HEK293 (cell line): Measurements from ENCODE around the gene FBXW11.

Source experiments
- ZNF214 ChIP-seq: fragments of 450-650 bp; formaldehyde crosslinking; IDR thresholded peaks from 2 replicates; pipeline ENCODE4 v1.5.1; 2017; ENCODE audit warnings: missing biosample characterization, mild to moderate bottlenecking, missing genetic modification characterization, borderline replicate concordance
- ZNF558 ChIP-seq: fragments of 450-650 bp; formaldehyde crosslinking; IDR thresholded peaks from 2 replicates; pipeline ENCODE4 v1.5.1; 2016; ENCODE audit warnings: missing biosample characterization, missing genetic modification characterization
- ZNF561 ChIP-seq: fragments of 450-650 bp; IDR thresholded peaks from 2 replicates; pipeline ENCODE4 v1.5.1; 2018; ENCODE audit warnings: missing biosample characterization, missing genetic modification characterization, borderline replicate concordance
- TF ChIP-seq, protein P1 (sequence below): fragments of 450-650 bp; formaldehyde crosslinking; IDR thresholded peaks from 2 replicates; pipeline ENCODE4 v1.5.1; 2016; ENCODE audit warnings: missing biosample characterization, missing genetic modification characterization

DNA sequence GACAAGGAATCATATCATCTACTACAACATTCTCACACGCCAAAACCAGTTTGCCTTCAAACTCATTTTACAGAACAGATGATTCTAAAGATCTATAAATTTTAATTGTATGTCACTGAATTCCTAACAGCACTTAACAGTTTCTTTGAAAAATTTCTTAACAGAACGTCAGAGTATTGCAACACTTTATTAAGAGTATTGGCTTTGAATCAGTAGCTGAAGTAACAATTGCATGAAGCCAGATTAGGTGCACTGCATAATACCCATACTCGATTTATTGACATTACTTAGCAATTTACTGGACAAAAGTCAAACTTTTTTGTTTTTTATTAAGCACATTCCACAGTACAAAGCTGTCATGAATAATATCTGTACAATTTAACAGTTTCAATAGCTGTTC lies 145.1 kb downstream of the FBXW11 start:
- no peak for TF ChIP-seq ZNF214 (tag by site-specific recombination)
- TF ChIP-seq, protein P1, sequence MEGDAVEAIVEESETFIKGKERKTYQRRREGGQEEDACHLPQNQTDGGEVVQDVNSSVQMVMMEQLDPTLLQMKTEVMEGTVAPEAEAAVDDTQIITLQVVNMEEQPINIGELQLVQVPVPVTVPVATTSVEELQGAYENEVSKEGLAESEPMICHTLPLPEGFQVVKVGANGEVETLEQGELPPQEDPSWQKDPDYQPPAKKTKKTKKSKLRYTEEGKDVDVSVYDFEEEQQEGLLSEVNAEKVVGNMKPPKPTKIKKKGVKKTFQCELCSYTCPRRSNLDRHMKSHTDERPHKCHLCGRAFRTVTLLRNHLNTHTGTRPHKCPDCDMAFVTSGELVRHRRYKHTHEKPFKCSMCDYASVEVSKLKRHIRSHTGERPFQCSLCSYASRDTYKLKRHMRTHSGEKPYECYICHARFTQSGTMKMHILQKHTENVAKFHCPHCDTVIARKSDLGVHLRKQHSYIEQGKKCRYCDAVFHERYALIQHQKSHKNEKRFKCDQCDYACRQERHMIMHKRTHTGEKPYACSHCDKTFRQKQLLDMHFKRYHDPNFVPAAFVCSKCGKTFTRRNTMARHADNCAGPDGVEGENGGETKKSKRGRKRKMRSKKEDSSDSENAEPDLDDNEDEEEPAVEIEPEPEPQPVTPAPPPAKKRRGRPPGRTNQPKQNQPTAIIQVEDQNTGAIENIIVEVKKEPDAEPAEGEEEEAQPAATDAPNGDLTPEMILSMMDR (tag by site-specific recombination), result no peak
- no peak for TF ChIP-seq ZNF558
- TF ChIP-seq ZNF561 (tag by site-specific recombination), result no peak
